GM19240 (cell line): ENCODE data around the gene CTNNA3.

Experiments used
- DNase-seq: peaks from one replicate; pipeline ENCODE4 v3.0.0; 2011; ENCODE audit warnings: low spot score; ENCODE audit not compliant: insufficient read length

Gene CTNNA3

GRCh38 chr10:67666416-67667034 lies 29.5 kb downstream of the CTNNA3 start:
- DNase-seq = no peak

GRCh38 chr10:67665491-67665890 lies 30.5 kb downstream of the CTNNA3 start:
- no peak for DNase-seq

- no peak for DNase-seq
Observed at GRCh38 chr10:67664942-67665341, 31.1 kb downstream of the CTNNA3 start.

DNA sequence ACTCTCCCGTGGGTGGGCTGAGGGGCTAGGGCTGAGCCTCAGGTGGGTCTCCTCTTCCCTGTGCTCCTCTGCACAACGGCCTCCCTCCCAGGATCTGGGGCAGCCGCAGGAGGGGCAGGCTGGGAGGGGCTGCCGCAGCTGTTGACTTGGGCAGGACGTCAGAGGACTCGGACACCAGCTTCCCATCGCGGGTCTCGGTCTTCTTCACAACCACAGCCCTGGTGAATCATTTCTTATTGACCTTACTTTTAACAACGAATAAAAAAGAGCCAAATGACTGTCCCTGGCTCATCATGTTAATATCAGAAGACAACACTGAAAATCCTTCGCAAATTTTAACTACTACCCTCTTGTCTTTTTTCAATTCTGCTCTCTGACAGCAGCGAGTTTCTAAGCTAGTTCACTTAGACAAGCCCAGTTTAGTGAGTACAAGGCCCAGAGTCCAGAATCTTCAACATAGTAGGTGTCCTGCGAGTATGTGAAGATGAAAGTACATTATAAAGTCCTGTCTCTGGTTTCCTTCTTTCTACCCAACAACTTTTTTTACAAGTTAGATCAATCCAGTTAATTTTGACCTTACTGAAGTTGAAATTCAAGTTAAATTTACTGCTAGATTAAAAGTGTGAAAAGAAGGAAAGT lies 32.4 kb downstream of the CTNNA3 start:
- DNase-seq = no peak

GRCh38 chr10:67662415-67662814 lies 33.6 kb downstream of the CTNNA3 start:
- DNase-seq = no peak

- DNase-seq = no peak
Observed at GRCh38 chr10:67659497-67659896, 36.5 kb downstream of the CTNNA3 start.

DNA sequence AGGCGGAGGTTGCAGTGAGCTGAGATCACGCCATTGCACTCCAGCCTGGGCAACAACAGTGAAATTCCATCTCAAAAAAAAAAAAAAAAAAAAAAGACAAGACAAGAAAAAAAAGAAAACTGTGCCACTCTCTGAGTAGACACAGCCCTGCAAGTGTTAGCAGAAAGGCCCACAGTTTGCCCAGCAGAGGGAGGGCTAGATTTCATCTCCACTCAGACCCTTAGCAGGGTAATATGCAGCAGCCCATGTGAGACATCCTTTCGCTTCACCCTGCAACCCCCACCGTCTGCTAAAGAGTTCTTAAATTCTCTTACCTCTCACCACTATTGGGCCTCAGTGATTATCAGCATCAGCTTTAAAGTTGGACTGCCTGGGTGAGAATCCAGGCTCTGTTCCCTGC lies 38.2 kb downstream of the CTNNA3 start:
- no peak for DNase-seq

GRCh38 chr10:67650558-67650957 lies 45.4 kb downstream of the CTNNA3 start:
- DNase-seq = no peak

DNA sequence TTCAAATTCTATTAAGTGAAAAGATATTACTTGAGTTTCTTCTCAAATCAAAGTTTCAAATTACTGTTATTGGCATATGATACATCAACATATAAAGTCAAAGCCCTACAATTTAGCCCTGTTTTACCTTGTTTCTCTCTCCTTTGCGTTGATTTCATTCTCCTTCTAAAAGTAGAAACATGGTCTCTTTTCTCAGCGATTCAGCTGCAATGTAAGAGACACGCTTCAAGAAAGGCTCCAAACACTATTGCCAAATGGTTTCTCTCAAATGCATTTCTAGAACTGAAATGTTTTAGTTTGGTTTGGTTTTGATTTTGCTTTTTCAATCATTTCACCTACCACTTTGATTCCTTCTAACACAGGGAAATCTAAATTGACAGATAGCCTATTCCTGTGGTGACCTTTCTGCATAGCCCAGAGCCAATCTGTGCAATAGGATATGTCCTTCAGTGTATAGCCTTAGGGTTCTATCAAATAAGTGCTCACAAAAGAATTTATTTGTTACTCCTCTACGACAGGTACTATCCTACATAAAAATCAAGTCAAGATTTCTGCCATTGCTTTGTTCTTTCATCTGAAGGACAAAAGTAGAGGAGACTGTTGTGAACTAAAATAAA lies 47.3 kb downstream of the CTNNA3 start:
- no peak for DNase-seq

GRCh38 chr10:67630904-67631303 lies 65.1 kb downstream of the CTNNA3 start:
- DNase-seq = no peak

GRCh38 chr10:67629461-67629971 lies 66.5 kb downstream of the CTNNA3 start:
- no peak for DNase-seq

DNA sequence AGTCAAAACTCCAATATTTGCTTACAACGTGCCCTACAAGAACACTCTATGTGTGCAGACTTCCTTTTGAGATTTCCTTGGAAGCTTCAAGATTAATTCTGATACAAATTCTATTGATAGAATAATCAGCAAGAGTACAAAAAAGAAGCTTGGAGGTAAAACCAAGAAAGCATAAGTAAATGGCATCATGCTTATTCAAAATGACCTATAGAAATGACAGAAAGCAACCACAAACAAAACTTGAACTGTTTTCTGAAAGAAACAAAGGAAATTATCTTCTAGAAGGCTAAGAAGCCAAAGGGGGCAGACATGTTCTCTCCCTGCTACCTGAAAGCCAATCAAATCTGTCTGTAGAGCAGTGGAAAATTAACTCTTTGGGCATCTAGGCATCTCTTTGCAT lies 73.0 kb downstream of the CTNNA3 start:
- DNase-seq = no peak

- DNase-seq = no peak
Observed at GRCh38 chr10:67622511-67622910, 73.5 kb downstream of the CTNNA3 start.

GRCh38 chr10:67621834-67622233 lies 74.2 kb downstream of the CTNNA3 start:
- DNase-seq = no peak

GRCh38 chr10:67618116-67618515 lies 77.9 kb downstream of the CTNNA3 start:
- no peak for DNase-seq

DNA sequence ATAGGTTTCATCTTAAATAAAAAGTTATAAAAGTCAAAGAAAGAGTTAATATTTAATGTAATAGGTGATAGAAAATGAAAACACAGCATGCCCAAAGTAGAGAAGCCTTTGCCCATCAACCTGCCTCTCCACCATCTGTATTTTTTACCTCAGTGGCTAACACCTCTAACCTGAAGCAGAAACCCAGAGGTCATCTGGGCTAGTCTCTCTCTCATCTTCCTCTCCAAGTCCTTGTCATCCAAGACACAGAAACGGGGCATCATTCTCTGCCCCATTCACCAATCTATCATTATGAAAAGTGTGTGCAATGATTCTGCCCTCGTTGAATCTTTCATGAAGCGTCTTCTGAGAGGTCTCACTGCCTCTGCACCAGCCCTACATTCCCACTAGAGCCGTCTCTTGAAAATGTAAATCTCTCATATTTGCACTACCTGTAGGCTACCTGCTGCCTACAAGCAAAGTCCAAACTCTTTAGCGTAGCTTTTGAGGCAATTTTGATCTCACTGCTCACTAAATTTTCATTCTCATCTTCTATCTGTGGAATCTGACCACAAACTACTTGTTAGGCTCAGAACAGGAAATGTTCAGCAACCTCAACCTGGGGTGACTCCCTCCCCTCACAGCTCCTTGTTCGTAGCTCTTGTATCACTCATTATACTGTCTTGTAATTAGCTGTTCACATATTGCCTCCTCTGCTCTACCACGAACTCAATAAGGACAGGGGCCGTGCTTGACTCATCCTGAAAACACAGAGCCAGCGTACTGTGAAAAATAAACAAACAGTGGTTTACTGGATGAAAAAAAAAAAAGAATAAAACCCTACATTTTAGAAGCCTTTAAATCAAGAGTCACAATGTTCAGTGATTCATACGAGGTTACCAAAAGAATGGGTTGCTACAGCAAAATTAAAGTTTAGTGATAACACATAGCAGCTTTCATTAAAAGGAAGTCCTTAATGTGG lies 83.1 kb downstream of the CTNNA3 start:
- no peak for DNase-seq

GRCh38 chr10:67612176-67612575 lies 83.8 kb downstream of the CTNNA3 start:
- DNase-seq = no peak

DNA sequence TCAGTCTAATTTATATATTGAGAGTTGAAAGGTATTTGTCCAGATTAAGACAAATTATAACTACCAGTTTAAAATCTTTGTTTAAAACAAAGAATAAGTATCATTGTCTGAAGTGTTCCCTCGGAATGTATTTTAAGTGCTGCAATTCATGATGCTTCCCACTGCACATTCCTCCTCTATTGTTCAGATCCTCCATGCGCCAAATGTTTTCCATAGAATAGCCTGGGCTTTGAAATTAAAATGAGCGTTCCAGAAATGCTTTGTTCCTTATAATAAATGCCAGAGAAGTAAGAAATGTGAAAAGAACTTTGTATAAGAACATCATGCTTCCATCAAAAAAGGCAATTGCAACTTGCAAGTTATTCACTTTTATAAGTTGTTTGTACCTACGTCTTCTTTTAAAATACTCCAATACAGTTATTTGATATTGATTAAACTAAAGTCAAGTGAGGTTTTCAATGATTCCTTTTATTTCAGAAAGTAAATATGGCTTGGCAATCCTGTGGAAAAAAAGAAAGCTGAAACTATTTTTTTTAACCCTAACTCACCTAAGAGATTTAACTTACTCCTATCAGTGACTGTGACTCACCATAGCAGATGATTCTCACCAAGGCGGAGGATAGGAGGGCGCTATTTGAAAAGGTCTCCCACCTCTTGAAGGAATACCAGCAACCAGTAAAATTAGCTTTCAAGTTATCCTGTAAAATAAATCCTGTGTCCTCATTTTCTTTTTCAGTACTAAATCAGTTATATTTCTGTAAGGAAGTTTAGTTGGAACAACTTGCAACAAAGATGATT lies 85.8 kb downstream of the CTNNA3 start:
- DNase-seq = no peak

DNA sequence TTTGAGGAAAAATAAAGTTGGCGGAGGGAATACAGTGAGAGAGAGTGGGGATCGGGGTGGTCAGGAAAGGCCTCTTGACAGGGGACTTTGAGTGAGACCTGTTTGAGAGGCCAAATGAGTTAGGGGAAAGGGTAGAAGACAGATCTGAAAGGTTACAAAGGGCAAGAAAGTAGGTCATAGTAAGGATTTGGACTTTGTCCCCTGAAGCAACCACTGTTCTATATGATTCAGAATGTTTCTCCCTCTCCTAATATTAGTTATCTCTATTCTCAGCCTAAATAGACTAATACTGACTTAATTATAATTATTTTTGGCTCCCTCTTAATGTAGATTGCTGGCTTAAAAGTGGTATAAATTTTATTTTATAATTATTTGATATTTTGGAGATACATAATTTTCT lies 88.0 kb downstream of the CTNNA3 start:
- DNase-seq = no peak

DNA sequence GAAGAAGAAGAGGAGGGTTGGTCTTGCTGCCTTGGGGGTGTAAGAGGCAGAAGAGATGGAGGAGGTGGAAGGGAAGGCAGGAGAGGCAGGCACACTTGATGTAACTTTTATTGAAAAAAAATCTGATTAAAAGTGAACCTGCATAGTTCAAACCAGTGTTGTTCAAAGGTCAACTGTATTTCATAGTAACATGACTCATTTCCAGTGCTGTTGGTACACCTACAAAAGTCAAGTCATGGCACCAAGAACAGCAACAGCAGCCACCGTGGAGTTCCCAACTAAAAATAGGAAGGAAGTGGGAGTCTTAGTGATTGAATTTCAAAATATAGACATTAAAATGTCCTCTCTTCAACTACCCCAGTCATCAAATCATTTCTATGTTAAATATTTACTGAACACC lies 88.5 kb downstream of the CTNNA3 start:
- no peak for DNase-seq

GRCh38 chr10:67606572-67606971 lies 89.4 kb downstream of the CTNNA3 start:
- DNase-seq = no peak
